WTC11 (cell line): ENCODE measurements around the gene ESPN. TPM values are rescaled to one million over a fixed set of nuclear protein-coding genes. Genes with fewer than 3 reads are reported as not detected.

Experiments
- ATAC-seq: fragments of 200-7000 bp; cut with Tn5 transposase; 2 replicates; pipeline ENCODE4 v1.10.0; 2021; ENCODE audit warnings: mild to moderate bottlenecking, moderate library complexity
- CTCF ChIA-PET: fragments of 300-600 bp; sonication (Branson Sonifier 250); formaldehyde crosslinking; loops from one replicate; lab custom pipeline; 2021; ENCODE audit warnings: antibody characterized with exemption; lab: Charles Lee
- POLR2A ChIA-PET: fragments of 350-600 bp; sonication (Branson Sonifier 250); formaldehyde crosslinking; loops from one replicate; lab custom pipeline; 2021; ENCODE audit warnings: antibody characterized with exemption; lab: Charles Lee
- DNase-seq: peaks from one replicate; pipeline ENCODE4 v3.0.0; 2021; ENCODE audit warnings: low spot score
- H3K27ac Mint-ChIP-seq: 2 replicates; pipeline ENCODE4 v1.8.0; 2021; ENCODE audit warnings: mixed read lengths
- H3K27me3 Mint-ChIP-seq: 2 replicates; pipeline ENCODE4 v1.8.0; 2021; ENCODE audit warnings: low read depth, mild to moderate bottlenecking, moderate library complexity, mixed read lengths
- H3K36me3 Mint-ChIP-seq: 2 replicates; pipeline ENCODE4 v1.8.0; 2021; ENCODE audit warnings: mixed read lengths
- H3K4me1 Mint-ChIP-seq: 2 replicates; pipeline ENCODE4 v1.8.0; 2022; ENCODE audit warnings: mixed read lengths
- H3K4me3 Mint-ChIP-seq: 2 replicates; pipeline ENCODE4 v1.8.0; 2021; ENCODE audit warnings: mild to moderate bottlenecking, moderate library complexity, mixed read lengths
- H3K9me3 Mint-ChIP-seq: 2 replicates; pipeline ENCODE4 v1.8.0; 2021; ENCODE audit warnings: mixed read lengths
- AR ChIP-seq: fragments of 250-450 bp; sonication (Bioruptor Pico); IDR thresholded peaks from 2 replicates; pipeline ENCODE4 v1.9.0; 2021; ENCODE audit warnings: mild to moderate bottlenecking
- ATF1 ChIP-seq: sonication (generic); formaldehyde crosslinking; IDR thresholded peaks from 2 replicates; pipeline ENCODE4 v1.8.1; 2023; ENCODE audit warnings: mild to moderate bottlenecking, moderate library complexity, missing genetic modification reagents
- CREM ChIP-seq: sonication (generic); formaldehyde crosslinking; IDR thresholded peaks from 2 replicates; pipeline ENCODE4 v1.8.1; 2022; ENCODE audit warnings: mild to moderate bottlenecking, missing genetic modification reagents, moderate library complexity
- CTCF ChIP-seq: fragments of 200-600 bp; IDR thresholded peaks from 2 replicates; pipeline ENCODE4 v1.8.0; 2022; ENCODE audit warnings: antibody characterized with exemption
- E2F1 ChIP-seq: sonication (generic); formaldehyde crosslinking; IDR thresholded peaks from 2 replicates; pipeline ENCODE4 v1.8.0; 2022; ENCODE audit warnings: mild to moderate bottlenecking, missing genetic modification reagents
- EMX1 ChIP-seq: fragments of 250-450 bp; sonication (Bioruptor Pico); IDR thresholded peaks from 2 replicates; pipeline ENCODE4 v1.8.0; 2021; ENCODE audit warnings: mild to moderate bottlenecking
- ETV6 ChIP-seq: sonication (generic); formaldehyde crosslinking; IDR thresholded peaks from 2 replicates; pipeline ENCODE4 v1.8.1; 2022; ENCODE audit warnings: mild to moderate bottlenecking, missing genetic modification reagents
- FOXJ3 ChIP-seq: sonication (generic); formaldehyde crosslinking; IDR thresholded peaks from 2 replicates; pipeline ENCODE4 v1.9.0; 2021; ENCODE audit warnings: missing genetic modification reagents, mild to moderate bottlenecking, borderline replicate concordance
- FOXK1 ChIP-seq: sonication (generic); formaldehyde crosslinking; IDR thresholded peaks from 2 replicates; pipeline ENCODE4 v1.8.0; 2022; ENCODE audit warnings: mild to moderate bottlenecking, moderate library complexity, missing genetic modification reagents
- FOXP1 ChIP-seq: sonication (generic); formaldehyde crosslinking; IDR thresholded peaks from 2 replicates; pipeline ENCODE4 v1.8.0; 2022; ENCODE audit warnings: missing genetic modification reagents, mild to moderate bottlenecking, moderate library complexity, borderline replicate concordance
- GRHL2 ChIP-seq: fragments of 250-450 bp; sonication (Bioruptor Pico); IDR thresholded peaks from 2 replicates; pipeline ENCODE4 v1.8.0; 2022; ENCODE audit warnings: mild to moderate bottlenecking, moderate library complexity; ENCODE audit not compliant: insufficient replicate concordance, severe bottlenecking
- IRF2 ChIP-seq: sonication (generic); formaldehyde crosslinking; IDR thresholded peaks from 2 replicates; pipeline ENCODE4 v1.8.0; 2022; ENCODE audit warnings: low read depth, missing genetic modification reagents, borderline replicate concordance
- NFE2L1 ChIP-seq: sonication (generic); formaldehyde crosslinking; IDR thresholded peaks from 2 replicates; pipeline ENCODE4 v1.8.1; 2023; ENCODE audit warnings: missing genetic modification reagents
- NR3C1 ChIP-seq: sonication (generic); formaldehyde crosslinking; conservative IDR thresholded peaks from 2 replicates; pipeline ENCODE4 v1.8.1; 2023; ENCODE audit warnings: low read depth, mild to moderate bottlenecking, missing genetic modification reagents
- RORB ChIP-seq: fragments of 250-450 bp; sonication (Bioruptor Pico); IDR thresholded peaks from 2 replicates; pipeline ENCODE4 v1.9.0; 2021; ENCODE audit warnings: mild to moderate bottlenecking
- SP1 ChIP-seq: sonication (generic); formaldehyde crosslinking; conservative IDR thresholded peaks from 2 replicates; pipeline ENCODE4 v1.8.1; 2022; ENCODE audit warnings: missing genetic modification reagents
- STAT6 ChIP-seq: sonication (generic); formaldehyde crosslinking; conservative IDR thresholded peaks from 2 replicates; pipeline ENCODE4 v1.8.1; 2023; ENCODE audit warnings: mild to moderate bottlenecking, low read depth, missing genetic modification reagents, moderate library complexity
- USF1 ChIP-seq: sonication (generic); formaldehyde crosslinking; IDR thresholded peaks from 2 replicates; pipeline ENCODE4 v1.8.0; 2022; ENCODE audit warnings: mild to moderate bottlenecking, missing genetic modification reagents
- ZMAT4 ChIP-seq: fragments of 250-450 bp; sonication (Bioruptor Pico); IDR thresholded peaks from 2 replicates; pipeline ENCODE4 v1.9.0; 2021; ENCODE audit warnings: mild to moderate bottlenecking
- ZNF138 ChIP-seq: sonication (generic); formaldehyde crosslinking; conservative IDR thresholded peaks from 2 replicates; pipeline ENCODE4 v1.8.1; 2022; ENCODE audit warnings: mild to moderate bottlenecking, moderate library complexity, missing genetic modification reagents
- ZNF219 ChIP-seq: sonication (generic); formaldehyde crosslinking; IDR thresholded peaks from 2 replicates; pipeline ENCODE4 v1.8.0; 2023; ENCODE audit warnings: missing genetic modification reagents, mild to moderate bottlenecking, borderline replicate concordance
- ZNF396 ChIP-seq: fragments of 250-450 bp; sonication (Bioruptor Pico); IDR thresholded peaks from 2 replicates; pipeline ENCODE4 v1.8.0; 2021; ENCODE audit warnings: mild to moderate bottlenecking, moderate library complexity, borderline replicate concordance
- ZNF423 ChIP-seq: fragments of 250-450 bp; sonication (Bioruptor Pico); IDR thresholded peaks from 2 replicates; pipeline ENCODE4 v2.1.2; 2022; ENCODE audit warnings: mild to moderate bottlenecking, moderate library complexity
- total RNA-seq: library from RNA; stranded (reverse); gene quantifications from 3 replicates; pipeline ENCODE4 v1.2.3, GENCODE V29; 2021

The ESPN gene
- total RNA-seq, 1 experiment from 2014 or later = 46.1 TPM

GRCh38 chr1:6443339-6444115 lies 19.0 kb downstream of the ESPN start (continued):
- TF ChIP-seq ZNF396 (CRISPR knock-in tag) (no peak), EMX1 (CRISPR knock-in tag) (no peak)

GRCh38 chr1:6444377-6444776 lies 19.8 kb downstream of the ESPN start:
- H3K36me3 Mint-ChIP-seq = no peaks in the 10 kb centered on the region
- H3K4me3 Mint-ChIP-seq = no peak overlapping the region
- ATAC-seq = no peak
- no peaks in the 10 kb centered on the region for H3K9me3 Mint-ChIP-seq
- no peak overlapping the region for H3K27ac Mint-ChIP-seq
- CTCF ChIA-PET = no interaction called here
- peaks cover 21% of the 10 kb centered on the region for H3K27me3 Mint-ChIP-seq
- POLR2A ChIA-PET = no interaction called here
- H3K4me1 Mint-ChIP-seq = peaks cover 33% of the 10 kb centered on the region
- TF ChIP-seq ZNF138 (no peak), AR (no peak), FOXP1 (CRISPR knock-in tag) (no peak), SP1 (CRISPR knock-in tag) (no peak), RORB (CRISPR knock-in tag) (no peak), NFE2L1 (no peak), CREM (no peak), IRF2 (CRISPR knock-in tag) (no peak), GRHL2 (CRISPR knock-in tag) (no peak), ATF1 (no peak), FOXJ3 (CRISPR knock-in tag) (no peak)
- no peak for DNase-seq

GRCh38 chr1:6445062-6445763 lies 20.6 kb downstream of the ESPN start:
- Mint-ChIP-seq H3K27ac (peak overlapping the region; percentile 58), H3K4me3 (no peak overlapping the region), H3K4me1 (peaks cover 37% of the 10 kb centered on the region), H3K9me3 (no peaks in the 10 kb centered on the region), H3K36me3 (no peaks in the 10 kb centered on the region), H3K27me3 (peaks cover 17% of the 10 kb centered on the region)
- CTCF ChIA-PET = interaction anchor here (0.6 to 5.7 kb wide), 9 partner anchors 10 to 195 kb away, joined by 3 to 71 read pairs (median 6); no protein-coding TSS in a partner anchor
- POLR2A ChIA-PET = no interaction called here
- DNase-seq = peak; percentile 78
- peak; percentile 14 for ATAC-seq
- TF ChIP-seq ZNF219 (CRISPR knock-in tag) (no peak), FOXK1 (CRISPR knock-in tag) (no peak; the same call in 1 of the 2 replicates), ZMAT4 (CRISPR knock-in tag) (no peak), NR3C1 (CRISPR knock-in tag) (no peak), ZNF423 (no peak), E2F1 (CRISPR knock-in tag) (no peak), CTCF (peak; percentile 49; the same call in 1 of the 2 replicates), ETV6 (peak; percentile 19; the same call in 1 of the 2 replicates), STAT6 (no peak), USF1 (no peak)
